Measurements from ENCODE around the gene TMPRSS4. TPM values are rescaled to one million over a fixed set of nuclear protein-coding genes. Genes with fewer than 3 reads are reported as not detected.

The TMPRSS4 gene
- total and polyA plus RNA-seq, 9 of the 15 experiments (the other 6 are each of a cell fraction or from before 2014, with no cell fraction given) = 4.0 to 10.0 (median 5.6) TPM

DNA sequence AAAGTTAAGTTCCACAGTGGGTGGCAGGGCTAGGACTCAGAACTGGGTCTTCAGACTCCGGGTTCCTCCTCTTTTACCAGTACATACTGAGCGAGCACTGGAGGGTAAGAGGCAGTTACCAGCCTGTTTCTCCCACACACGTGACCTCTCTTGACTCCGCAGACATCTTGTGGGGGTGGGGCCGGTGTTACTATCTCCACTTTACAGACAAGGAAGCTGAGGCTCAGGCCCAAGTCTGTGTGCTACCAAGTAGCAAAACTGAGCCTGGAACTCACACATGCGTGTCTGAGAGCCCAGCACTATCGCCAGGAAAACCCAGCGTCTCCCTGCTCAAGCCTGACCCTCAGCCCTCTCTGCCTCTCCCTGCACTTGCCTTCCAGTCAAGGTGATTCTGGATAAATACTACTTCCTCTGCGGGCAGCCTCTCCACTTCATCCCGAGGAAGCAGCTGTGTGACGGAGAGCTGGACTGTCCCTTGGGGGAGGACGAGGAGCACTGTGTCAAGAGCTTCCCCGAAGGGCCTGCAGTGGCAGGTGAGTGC lies 25.9 kb downstream of the TMPRSS4 start (continued):
- TF ChIP-seq, protein P1, sequence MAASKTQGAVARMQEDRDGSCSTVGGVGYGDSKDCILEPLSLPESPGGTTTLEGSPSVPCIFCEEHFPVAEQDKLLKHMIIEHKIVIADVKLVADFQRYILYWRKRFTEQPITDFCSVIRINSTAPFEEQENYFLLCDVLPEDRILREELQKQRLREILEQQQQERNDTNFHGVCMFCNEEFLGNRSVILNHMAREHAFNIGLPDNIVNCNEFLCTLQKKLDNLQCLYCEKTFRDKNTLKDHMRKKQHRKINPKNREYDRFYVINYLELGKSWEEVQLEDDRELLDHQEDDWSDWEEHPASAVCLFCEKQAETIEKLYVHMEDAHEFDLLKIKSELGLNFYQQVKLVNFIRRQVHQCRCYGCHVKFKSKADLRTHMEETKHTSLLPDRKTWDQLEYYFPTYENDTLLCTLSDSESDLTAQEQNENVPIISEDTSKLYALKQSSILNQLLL (CRISPR knock-in tag; IDR thresholded peaks at IDR 0.05; ENCODE audit: borderline replicate concordance) = no peak
- TF ChIP-seq PCBP1 (IDR thresholded peaks at IDR 0.05; ENCODE audit: low read depth, low read length, poor library complexity, severe bottlenecking) = no peak
- TF ChIP-seq MBD2 (IDR thresholded peaks at IDR 0.05; ENCODE audit: borderline replicate concordance, low read depth) = no peak
- no peak for TF ChIP-seq THRAP3 (IDR thresholded peaks at IDR 0.05; ENCODE audit: borderline replicate concordance)
- TF ChIP-seq HOXB6 (CRISPR knock-in tag; IDR thresholded peaks at IDR 0.05; ENCODE audit: borderline replicate concordance) = no peak
- no peak for TF ChIP-seq ZNF134 (CRISPR knock-in tag; conservative IDR thresholded peaks at IDR 0.05)
- TF ChIP-seq, protein P2, sequence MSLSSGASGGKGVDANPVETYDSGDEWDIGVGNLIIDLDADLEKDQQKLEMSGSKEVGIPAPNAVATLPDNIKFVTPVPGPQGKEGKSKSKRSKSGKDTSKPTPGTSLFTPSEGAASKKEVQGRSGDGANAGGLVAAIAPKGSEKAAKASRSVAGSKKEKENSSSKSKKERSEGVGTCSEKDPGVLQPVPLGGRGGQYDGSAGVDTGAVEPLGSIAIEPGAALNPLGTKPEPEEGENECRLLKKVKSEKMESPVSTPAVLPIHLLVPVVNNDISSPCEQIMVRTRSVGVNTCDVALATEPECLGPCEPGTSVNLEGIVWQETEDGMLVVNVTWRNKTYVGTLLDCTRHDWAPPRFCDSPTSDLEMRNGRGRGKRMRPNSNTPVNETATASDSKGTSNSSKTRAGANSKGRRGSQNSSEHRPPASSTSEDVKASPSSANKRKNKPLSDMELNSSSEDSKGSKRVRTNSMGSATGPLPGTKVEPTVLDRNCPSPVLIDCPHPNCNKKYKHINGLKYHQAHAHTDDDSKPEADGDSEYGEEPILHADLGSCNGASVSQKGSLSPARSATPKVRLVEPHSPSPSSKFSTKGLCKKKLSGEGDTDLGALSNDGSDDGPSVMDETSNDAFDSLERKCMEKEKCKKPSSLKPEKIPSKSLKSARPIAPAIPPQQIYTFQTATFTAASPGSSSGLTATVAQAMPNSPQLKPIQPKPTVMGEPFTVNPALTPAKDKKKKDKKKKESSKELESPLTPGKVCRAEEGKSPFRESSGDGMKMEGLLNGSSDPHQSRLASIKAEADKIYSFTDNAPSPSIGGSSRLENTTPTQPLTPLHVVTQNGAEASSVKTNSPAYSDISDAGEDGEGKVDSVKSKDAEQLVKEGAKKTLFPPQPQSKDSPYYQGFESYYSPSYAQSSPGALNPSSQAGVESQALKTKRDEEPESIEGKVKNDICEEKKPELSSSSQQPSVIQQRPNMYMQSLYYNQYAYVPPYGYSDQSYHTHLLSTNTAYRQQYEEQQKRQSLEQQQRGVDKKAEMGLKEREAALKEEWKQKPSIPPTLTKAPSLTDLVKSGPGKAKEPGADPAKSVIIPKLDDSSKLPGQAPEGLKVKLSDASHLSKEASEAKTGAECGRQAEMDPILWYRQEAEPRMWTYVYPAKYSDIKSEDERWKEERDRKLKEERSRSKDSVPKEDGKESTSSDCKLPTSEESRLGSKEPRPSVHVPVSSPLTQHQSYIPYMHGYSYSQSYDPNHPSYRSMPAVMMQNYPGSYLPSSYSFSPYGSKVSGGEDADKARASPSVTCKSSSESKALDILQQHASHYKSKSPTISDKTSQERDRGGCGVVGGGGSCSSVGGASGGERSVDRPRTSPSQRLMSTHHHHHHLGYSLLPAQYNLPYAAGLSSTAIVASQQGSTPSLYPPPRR (CRISPR knock-in tag; IDR thresholded peaks at IDR 0.05; ENCODE audit: borderline replicate concordance) = no peak
- TF ChIP-seq HDGF (IDR thresholded peaks at IDR 0.05) = no peak
- TF ChIP-seq RBM14 (IDR thresholded peaks at IDR 0.05; ENCODE audit: borderline replicate concordance, insufficient read depth, low read depth, low read length) = no peak
- no peak for TF ChIP-seq CCNT2 (IDR thresholded peaks at IDR 0.05; ENCODE audit: borderline replicate concordance, extremely low read depth, insufficient read length, low read depth, low read length)
- TF ChIP-seq, protein P3, sequence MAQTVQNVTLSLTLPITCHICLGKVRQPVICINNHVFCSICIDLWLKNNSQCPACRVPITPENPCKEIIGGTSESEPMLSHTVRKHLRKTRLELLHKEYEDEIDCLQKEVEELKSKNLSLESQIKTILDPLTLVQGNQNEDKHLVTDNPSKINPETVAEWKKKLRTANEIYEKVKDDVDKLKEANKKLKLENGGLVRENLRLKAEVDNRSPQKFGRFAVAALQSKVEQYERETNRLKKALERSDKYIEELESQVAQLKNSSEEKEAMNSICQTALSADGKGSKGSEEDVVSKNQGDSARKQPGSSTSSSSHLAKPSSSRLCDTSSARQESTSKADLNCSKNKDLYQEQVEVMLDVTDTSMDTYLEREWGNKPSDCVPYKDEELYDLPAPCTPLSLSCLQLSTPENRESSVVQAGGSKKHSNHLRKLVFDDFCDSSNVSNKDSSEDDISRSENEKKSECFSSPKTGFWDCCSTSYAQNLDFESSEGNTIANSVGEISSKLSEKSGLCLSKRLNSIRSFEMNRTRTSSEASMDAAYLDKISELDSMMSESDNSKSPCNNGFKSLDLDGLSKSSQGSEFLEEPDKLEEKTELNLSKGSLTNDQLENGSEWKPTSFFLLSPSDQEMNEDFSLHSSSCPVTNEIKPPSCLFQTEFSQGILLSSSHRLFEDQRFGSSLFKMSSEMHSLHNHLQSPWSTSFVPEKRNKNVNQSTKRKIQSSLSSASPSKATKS (CRISPR knock-in tag; IDR thresholded peaks at IDR 0.05) = no peak
- TF ChIP-seq RBM39 (optimal IDR thresholded peaks at IDR 0.05; ENCODE audit: low read depth, low read length) = no peak
- no peak for TF ChIP-seq DMBX1 (CRISPR knock-in tag; IDR thresholded peaks at IDR 0.05; ENCODE audit: borderline replicate concordance)
- TF ChIP-seq, protein P4, sequence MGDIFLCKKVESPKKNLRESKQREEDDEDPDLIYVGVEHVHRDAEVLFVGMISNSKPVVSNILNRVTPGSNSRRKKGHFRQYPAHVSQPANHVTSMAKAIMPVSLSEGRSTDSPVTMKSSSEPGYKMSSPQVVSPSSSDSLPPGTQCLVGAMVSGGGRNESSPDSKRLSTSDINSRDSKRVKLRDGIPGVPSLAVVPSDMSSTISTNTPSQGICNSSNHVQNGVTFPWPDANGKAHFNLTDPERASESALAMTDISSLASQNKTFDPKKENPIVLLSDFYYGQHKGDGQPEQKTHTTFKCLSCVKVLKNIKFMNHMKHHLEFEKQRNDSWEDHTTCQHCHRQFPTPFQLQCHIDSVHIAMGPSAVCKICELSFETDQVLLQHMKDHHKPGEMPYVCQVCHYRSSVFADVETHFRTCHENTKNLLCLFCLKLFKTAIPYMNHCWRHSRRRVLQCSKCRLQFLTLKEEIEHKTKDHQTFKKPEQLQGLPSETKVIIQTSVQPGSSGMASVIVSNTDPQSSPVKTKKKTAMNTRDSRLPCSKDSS (IDR thresholded peaks at IDR 0.05; ENCODE audit: low read depth, partially characterized antibody) = no peak
- no peak for TF ChIP-seq POLR3G (IDR thresholded peaks at IDR 0.05; ENCODE audit: extremely low read depth, insufficient read length, insufficient replicate concordance)
- TF ChIP-seq, protein P5, sequence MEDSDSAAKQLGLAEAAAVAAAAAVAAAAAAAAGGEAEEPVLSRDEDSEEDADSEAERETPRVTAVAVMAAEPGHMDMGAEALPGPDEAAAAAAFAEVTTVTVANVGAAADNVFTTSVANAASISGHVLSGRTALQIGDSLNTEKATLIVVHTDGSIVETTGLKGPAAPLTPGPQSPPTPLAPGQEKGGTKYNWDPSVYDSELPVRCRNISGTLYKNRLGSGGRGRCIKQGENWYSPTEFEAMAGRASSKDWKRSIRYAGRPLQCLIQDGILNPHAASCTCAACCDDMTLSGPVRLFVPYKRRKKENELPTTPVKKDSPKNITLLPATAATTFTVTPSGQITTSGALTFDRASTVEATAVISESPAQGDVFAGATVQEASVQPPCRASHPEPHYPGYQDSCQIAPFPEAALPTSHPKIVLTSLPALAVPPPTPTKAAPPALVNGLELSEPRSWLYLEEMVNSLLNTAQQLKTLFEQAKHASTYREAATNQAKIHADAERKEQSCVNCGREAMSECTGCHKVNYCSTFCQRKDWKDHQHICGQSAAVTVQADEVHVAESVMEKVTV (CRISPR knock-in tag; IDR thresholded peaks at IDR 0.05) = no peak
